HG02938 (cell line): Measurements from ENCODE around the gene SPACA9.

Source experiments
- ATAC-seq: cut with Tn5 transposase; IDR thresholded peaks from one replicate; pipeline ENCODE4 v1.9.1; 2021; ENCODE audit warnings: mild to moderate bottlenecking, moderate library complexity; ENCODE audit not compliant: unreplicated experiment

Gene SPACA9

DNA sequence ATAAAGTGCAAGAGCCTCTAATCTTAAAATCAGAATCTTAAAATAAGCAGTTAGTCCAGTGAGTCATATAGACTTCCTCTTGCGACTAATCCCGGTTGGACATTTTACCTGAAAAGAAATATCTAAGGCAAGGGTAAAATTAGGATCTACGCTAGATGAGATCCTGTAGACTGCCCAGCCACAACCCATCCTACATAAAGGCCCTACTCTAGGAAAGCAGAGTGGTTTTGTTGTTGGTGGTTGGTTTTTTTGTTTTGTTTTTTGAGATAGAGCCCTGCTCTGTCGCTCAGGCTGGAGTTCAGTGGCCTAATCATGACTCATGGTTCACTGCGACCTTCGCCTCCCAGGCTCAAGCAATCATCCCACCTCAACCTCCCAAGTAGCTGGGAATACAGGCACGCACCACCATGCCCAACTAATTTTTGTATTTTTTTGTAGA lies 58.8 kb downstream of the SPACA9 start:
- no peak for ATAC-seq

DNA sequence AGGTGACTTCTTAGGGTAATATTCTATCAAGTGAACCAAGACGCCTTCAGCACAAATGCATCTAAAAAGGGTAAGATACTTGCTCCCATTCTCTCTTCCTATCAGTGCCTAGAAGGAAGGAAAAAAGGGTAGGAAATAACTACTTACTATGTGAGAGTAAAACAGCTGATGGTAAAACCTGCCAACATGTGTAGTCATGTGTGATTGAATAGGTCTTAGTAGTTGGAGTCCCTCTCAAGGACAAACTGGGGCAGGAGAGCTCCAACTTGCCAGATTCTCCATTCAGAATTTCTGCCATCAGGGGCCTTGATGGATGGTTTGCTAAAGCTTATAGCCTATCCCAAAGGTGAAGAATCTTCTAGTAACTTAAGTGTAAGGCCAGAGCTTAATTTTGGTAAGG lies 60.5 kb downstream of the SPACA9 start:
- ATAC-seq, result no peak
